A549 (cell line): ENCODE results near the gene ATP11A. TPM values are rescaled to one million over a fixed set of nuclear protein-coding genes. Genes with fewer than 3 reads are reported as not detected.

ENCODE experiments used
- ATAC-seq, 2 experiments: fragments of 200-7000 bp in 1 of 2; fragments of >200 bp in 1 of 2; cut with Nextera tagmentation in 1 of 2; cut with Tn5 transposase in 1 of 2; 3 replicates each; pipeline versions ENCODE4 v1.8.0 to v1.9.1; 2018 to 2020; ENCODE audit warnings: mild to moderate bottlenecking in 1 of 2, moderate library complexity in 1 of 2
- CTCF ChIA-PET: fragments of 300-600 bp; sonication (Branson Sonifier 250); formaldehyde crosslinking; extraction: SDS; loops from one replicate; lab custom pipeline; 2021; ENCODE audit warnings: antibody characterized with exemption, inconsistent platforms; lab: Yijun Ruan, JAX
- POLR2A ChIA-PET: fragments of 350-600 bp; formaldehyde crosslinking; extraction: SDS; loops from one replicate; lab custom pipeline; 2021; ENCODE audit warnings: antibody characterized with exemption, inconsistent platforms; lab: Yijun Ruan, JAX
- DNase-seq, 2 experiments: peaks; one replicate each; pipeline versions ENCODE4 v3.0.0 to v3.0.0-alpha.2; 2011 to 2016; ENCODE audit warnings: low read depth in 1 of 2, low spot score in 1 of 2
- FAIRE-seq: peaks from 2 replicates; lab custom pipeline; 2011; peaks lifted over from hg19 to GRCh38; lab: Jason Lieb, UNC
- H3K27ac ChIP-seq, 2 experiments: fragments of >200 bp; sonication (Bioruptor Twin); formaldehyde crosslinking; 3 replicates each; pipeline ENCODE4 v1.5.1; 2016 to 2017
- H3K4me1 ChIP-seq: fragments of >200 bp; sonication (Bioruptor Twin); formaldehyde crosslinking; 3 replicates; pipeline ENCODE4 v1.6.1; 2016
- H3K4me2 ChIP-seq: fragments of >200 bp; sonication (Bioruptor Twin); formaldehyde crosslinking; 3 replicates; pipeline ENCODE4 v1.6.1; 2016
- H3K4me3 ChIP-seq: fragments of >200 bp; sonication (Bioruptor Twin); formaldehyde crosslinking; 3 replicates; pipeline ENCODE4 v1.5.1; 2016
- H3K9me3 ChIP-seq: fragments of >200 bp; sonication (Bioruptor Twin); formaldehyde crosslinking; 3 replicates; pipeline ENCODE4 v1.6.1; 2016
- BCL3 ChIP-seq: fragments of >200 bp; sonication (Bioruptor Twin); formaldehyde crosslinking; IDR thresholded peaks from 3 replicates; pipeline ENCODE4 v1.6.1; 2016
- CEBPB ChIP-seq, 2 experiments: fragments of >200 bp in 1 of 2; sonication (Bioruptor Twin) in 1 of 2; formaldehyde crosslinking in 1 of 2; IDR thresholded peaks; 2 replicates each; pipeline ENCODE4 v1.6.1; 2012 to 2016
- CHD2 ChIP-seq: fragments of 150-350 bp; IDR thresholded peaks from 2 replicates; pipeline ENCODE4 v1.6.1; 2014; ENCODE audit warnings: low read length; ENCODE audit not compliant: partially characterized antibody
- CHD4 ChIP-seq: fragments of 200-600 bp; sonication (generic); IDR thresholded peaks from 2 replicates; pipeline ENCODE4 v1.6.1; 2016; ENCODE audit warnings: antibody characterized with exemption, mild to moderate bottlenecking, borderline replicate concordance
- EHMT2 ChIP-seq: fragments of 200-600 bp; sonication (generic); IDR thresholded peaks from 2 replicates; pipeline ENCODE4 v1.6.1; 2016; ENCODE audit warnings: antibody characterized with exemption, low read depth, mild to moderate bottlenecking, moderate library complexity
- EP300 ChIP-seq, 2 experiments: fragments of >200 bp; sonication (Bioruptor Twin); formaldehyde crosslinking; IDR thresholded peaks; 2 replicates in 1 of 2; 3 replicates in 1 of 2; pipeline ENCODE4 v1.6.1; 2016 to 2017
- FOXS1 ChIP-seq: fragments of 250-450 bp; sonication (Bioruptor Pico); IDR thresholded peaks from 2 replicates; pipeline ENCODE4 v1.5.0; 2020; ENCODE audit warnings: mild to moderate bottlenecking, moderate library complexity
- HOXA7 ChIP-seq: fragments of 250-450 bp; sonication (Bioruptor Pico); IDR thresholded peaks from 2 replicates; pipeline ENCODE4 v1.5.0; 2020; ENCODE audit warnings: mild to moderate bottlenecking, moderate library complexity
- JUN ChIP-seq, 2 experiments: fragments of >200 bp; sonication (Bioruptor Twin); formaldehyde crosslinking; IDR thresholded peaks; 2 replicates in 1 of 2; 3 replicates in 1 of 2; pipeline ENCODE4 v1.6.1; 2016 to 2017
- KDM1A ChIP-seq: fragments of 200-600 bp; sonication (generic); IDR thresholded peaks from 2 replicates; pipeline ENCODE4 v1.6.1; 2016; ENCODE audit warnings: low read depth, mild to moderate bottlenecking
- MAFK ChIP-seq: fragments of 450-650 bp; IDR thresholded peaks from 2 replicates; pipeline ENCODE4 v1.6.1; 2014; ENCODE audit not compliant: partially characterized antibody
- NFE2L2 ChIP-seq: fragments of 150-350 bp; conservative IDR thresholded peaks from 2 replicates; pipeline ENCODE4 v1.6.1; 2014; ENCODE audit warnings: low read length
- NPAS2 ChIP-seq: fragments of 250-450 bp; sonication (Bioruptor Pico); IDR thresholded peaks from 2 replicates; pipeline ENCODE4 v1.8.0; 2022; ENCODE audit warnings: mild to moderate bottlenecking, moderate library complexity, borderline replicate concordance
- NR3C1 ChIP-seq: fragments of >200 bp; sonication (Bioruptor Twin); formaldehyde crosslinking; IDR thresholded peaks from 3 replicates; pipeline ENCODE4 v1.6.1; 2017
- PHF8 ChIP-seq: fragments of 200-600 bp; sonication (generic); IDR thresholded peaks from 2 replicates; pipeline ENCODE4 v1.6.1; 2016; ENCODE audit warnings: low read depth, mild to moderate bottlenecking, antibody characterized with exemption, moderate library complexity, borderline replicate concordance
- POLR2AphosphoS2 ChIP-seq: conservative IDR thresholded peaks from 2 replicates; pipeline ENCODE4 v1.6.1; 2012; ENCODE audit warnings: low read length, improper control_type of control experiment, inconsistent platforms
- RAD21 ChIP-seq, 2 experiments: fragments of >200 bp in 1 of 2; sonication (Bioruptor Twin) in 1 of 2; formaldehyde crosslinking in 1 of 2; IDR thresholded peaks in 1 of 2; conservative IDR thresholded peaks in 1 of 2; 2 replicates in 1 of 2; 3 replicates in 1 of 2; pipeline ENCODE4 v1.6.1; 2012 to 2018; ENCODE audit warnings: inconsistent platforms in 1 of 2
- RCOR1 ChIP-seq: fragments of 150-350 bp; IDR thresholded peaks from 2 replicates; pipeline ENCODE4 v1.6.1; 2014; ENCODE audit warnings: antibody characterized with exemption, low read length, low read depth
- RFX5 ChIP-seq: fragments of 450-650 bp; IDR thresholded peaks from 2 replicates; pipeline ENCODE4 v1.7.1; 2014; ENCODE audit warnings: antibody characterized with exemption, mild to moderate bottlenecking, moderate library complexity
- RNF2 ChIP-seq: fragments of 200-600 bp; sonication (generic); IDR thresholded peaks from 2 replicates; pipeline ENCODE4 v1.6.1; 2016; ENCODE audit warnings: low read depth, mild to moderate bottlenecking, antibody characterized with exemption, moderate library complexity, borderline replicate concordance
- TFCP2L1 ChIP-seq: fragments of 250-450 bp; sonication (Bioruptor Pico); IDR thresholded peaks from 2 replicates; pipeline ENCODE4 v1.5.0; 2021; ENCODE audit warnings: mild to moderate bottlenecking
- TP53 ChIP-seq: fragments of 250-450 bp; sonication (Bioruptor Pico); IDR thresholded peaks from 2 replicates; pipeline ENCODE4 v1.5.0; 2021; ENCODE audit warnings: mild to moderate bottlenecking, moderate library complexity
- ZNF302 ChIP-seq: fragments of 250-450 bp; sonication (Bioruptor Pico); IDR thresholded peaks from 2 replicates; pipeline ENCODE4 v1.9.0; 2021; ENCODE audit warnings: inconsistent platforms, mild to moderate bottlenecking, moderate library complexity
- ZSCAN20 ChIP-seq: fragments of 250-450 bp; sonication (Bioruptor Pico); IDR thresholded peaks from 2 replicates; pipeline ENCODE4 v1.8.0; 2022; ENCODE audit warnings: mild to moderate bottlenecking, moderate library complexity
- WGBS: methylation state at CpG from one replicate; pipeline ENCODE4 v1.1.6; 2017; ENCODE audit errors: missing lambda C conversion rate; 5-methylcytosine and 5-hydroxymethylcytosine counted together
- polyA plus RNA-seq, 4 experiments: library from polyadenylated mRNA; depleted of rRNA in 3 of 4; stranded (reverse); fragments of >200 nt; fragmentation: RNase III in 1 of 4; extraction: RNeasy Plus Mini Kit Qiagen cat#74134 plus additional on column Dnase treatment in 1 of 4; gene quantifications; 2 replicates in 3 of 4; 3 replicates in 1 of 4; pipeline ENCODE4 v1.2.3, GENCODE V29; 2011 to 2017
- TF ChIP-seq, protein P1 (sequence below): fragments of 200-600 bp; sonication (generic); IDR thresholded peaks from 2 replicates; pipeline ENCODE4 v1.6.1; 2016; ENCODE audit warnings: antibody characterized with exemption, mild to moderate bottlenecking, moderate library complexity
- TF ChIP-seq, protein P2 (sequence below): fragments of 450-650 bp; IDR thresholded peaks from 2 replicates; pipeline ENCODE4 v1.6.1; 2014; ENCODE audit warnings: antibody characterized with exemption

The ATP11A gene
- polyA plus RNA-seq, 2 of the 4 experiments (the other 2 are of a cell fraction): 4.1 to 8.0 TPM

GRCh38 chr13:112831801-112832200, 142.0 kb downstream of the ATP11A start:
- H3K4me1 ChIP-seq: no peaks in the 10 kb centered on the region
- no peak for ATAC-seq
- no peak overlapping the region for H3K4me2 ChIP-seq
- 96% methylated on average over 11 of the region's 13 CpGs for WGBS
- POLR2A ChIA-PET: no interaction called here
- H3K9me3 ChIP-seq: no peaks in the 10 kb centered on the region
- no peak overlapping the region for H3K4me3 ChIP-seq
- H3K27ac ChIP-seq: no peak overlapping the region
- TF ChIP-seq BCL3 (no peak), TFCP2L1 (CRISPR knock-in tag) (no peak), EHMT2 (no peak), RFX5 (no peak), NFE2L2 (no peak), NR3C1 (no peak), EP300 (IDR thresholded peaks at IDR 0.05) (no peak), KDM1A (no peak), RAD21 (conservative IDR thresholded peaks at IDR 0.05 in 1 of 2, IDR thresholded peaks at IDR 0.05 in 1 of 2) (no peak), CHD4 (no peak), CHD2 (no peak), RCOR1 (no peak), JUN (IDR thresholded peaks at IDR 0.05) (no peak), PHF8 (no peak), MAFK (no peak), HOXA7 (CRISPR knock-in tag) (no peak), POLR2AphosphoS2 (no peak), TP53 (CRISPR knock-in tag) (no peak)
- TF ChIP-seq, protein P1, sequence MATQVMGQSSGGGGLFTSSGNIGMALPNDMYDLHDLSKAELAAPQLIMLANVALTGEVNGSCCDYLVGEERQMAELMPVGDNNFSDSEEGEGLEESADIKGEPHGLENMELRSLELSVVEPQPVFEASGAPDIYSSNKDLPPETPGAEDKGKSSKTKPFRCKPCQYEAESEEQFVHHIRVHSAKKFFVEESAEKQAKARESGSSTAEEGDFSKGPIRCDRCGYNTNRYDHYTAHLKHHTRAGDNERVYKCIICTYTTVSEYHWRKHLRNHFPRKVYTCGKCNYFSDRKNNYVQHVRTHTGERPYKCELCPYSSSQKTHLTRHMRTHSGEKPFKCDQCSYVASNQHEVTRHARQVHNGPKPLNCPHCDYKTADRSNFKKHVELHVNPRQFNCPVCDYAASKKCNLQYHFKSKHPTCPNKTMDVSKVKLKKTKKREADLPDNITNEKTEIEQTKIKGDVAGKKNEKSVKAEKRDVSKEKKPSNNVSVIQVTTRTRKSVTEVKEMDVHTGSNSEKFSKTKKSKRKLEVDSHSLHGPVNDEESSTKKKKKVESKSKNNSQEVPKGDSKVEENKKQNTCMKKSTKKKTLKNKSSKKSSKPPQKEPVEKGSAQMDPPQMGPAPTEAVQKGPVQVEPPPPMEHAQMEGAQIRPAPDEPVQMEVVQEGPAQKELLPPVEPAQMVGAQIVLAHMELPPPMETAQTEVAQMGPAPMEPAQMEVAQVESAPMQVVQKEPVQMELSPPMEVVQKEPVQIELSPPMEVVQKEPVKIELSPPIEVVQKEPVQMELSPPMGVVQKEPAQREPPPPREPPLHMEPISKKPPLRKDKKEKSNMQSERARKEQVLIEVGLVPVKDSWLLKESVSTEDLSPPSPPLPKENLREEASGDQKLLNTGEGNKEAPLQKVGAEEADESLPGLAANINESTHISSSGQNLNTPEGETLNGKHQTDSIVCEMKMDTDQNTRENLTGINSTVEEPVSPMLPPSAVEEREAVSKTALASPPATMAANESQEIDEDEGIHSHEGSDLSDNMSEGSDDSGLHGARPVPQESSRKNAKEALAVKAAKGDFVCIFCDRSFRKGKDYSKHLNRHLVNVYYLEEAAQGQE: no peak
- TF ChIP-seq, protein P2, sequence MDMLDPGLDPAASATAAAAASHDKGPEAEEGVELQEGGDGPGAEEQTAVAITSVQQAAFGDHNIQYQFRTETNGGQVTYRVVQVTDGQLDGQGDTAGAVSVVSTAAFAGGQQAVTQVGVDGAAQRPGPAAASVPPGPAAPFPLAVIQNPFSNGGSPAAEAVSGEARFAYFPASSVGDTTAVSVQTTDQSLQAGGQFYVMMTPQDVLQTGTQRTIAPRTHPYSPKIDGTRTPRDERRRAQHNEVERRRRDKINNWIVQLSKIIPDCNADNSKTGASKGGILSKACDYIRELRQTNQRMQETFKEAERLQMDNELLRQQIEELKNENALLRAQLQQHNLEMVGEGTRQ: no peak
- no peak for DNase-seq
- FAIRE-seq: no peak
- CTCF ChIA-PET: no interaction called here

GRCh38 chr13:112832811-112833210, 143.0 kb downstream of the ATP11A start:
- Histone ChIP-seq H3K4me2 (no peak overlapping the region), H3K4me1 (no peaks in the 10 kb centered on the region), H3K4me3 (no peak overlapping the region), H3K27ac (no peak overlapping the region), H3K9me3 (no peaks in the 10 kb centered on the region)
- ChIA-PET POLR2A (no interaction called here), CTCF (no interaction called here)
- 95% methylated on average over 23 of the region's 23 CpGs for WGBS
- no peak for DNase-seq
- TF ChIP-seq CEBPB (IDR thresholded peaks at IDR 0.05) (no peak), TP53 (CRISPR knock-in tag) (no peak), RCOR1 (no peak), RNF2 (no peak), NPAS2 (CRISPR knock-in tag) (no peak), FOXS1 (CRISPR knock-in tag) (no peak), ZSCAN20 (CRISPR knock-in tag) (no peak), TFCP2L1 (CRISPR knock-in tag) (no peak), ZNF302 (CRISPR knock-in tag) (no peak), JUN (IDR thresholded peaks at IDR 0.05) (no peak), POLR2AphosphoS2 (no peak)
- TF ChIP-seq, all 56 proteins: peak for 0
- FAIRE-seq (no peak), ATAC-seq (no peak)
